Prostate gland (tissue), 2 donors: Measurements from ENCODE around the gene PDPN.

Experiments
- POLR2A ChIP-seq: fragments of 450-650 bp; IDR thresholded peaks from one replicate; pipeline ENCODE4 v1.6.1; 2016; ENCODE audit warnings: antibody characterized with exemption, mild to moderate bottlenecking
- POLR2AphosphoS5 ChIP-seq: sonication (generic); formaldehyde crosslinking; IDR thresholded peaks from one replicate; pipeline ENCODE4 v1.6.1; 2017; ENCODE audit warnings: antibody characterized with exemption
- TF ChIP-seq, protein P1 (sequence below), 4 experiments: fragments of 200-600 bp in 2 of 4; fragments of 450-650 bp in 2 of 4; sonication (generic) in 2 of 4; IDR thresholded peaks; 1 replicate in 3 of 4; 2 replicates in 1 of 4; pipeline ENCODE4 v1.5.1; 2016 to 2019; ENCODE audit warnings: antibody characterized with exemption in 4 of 4, mild to moderate bottlenecking in 2 of 4, moderate library complexity in 2 of 4

DNA sequence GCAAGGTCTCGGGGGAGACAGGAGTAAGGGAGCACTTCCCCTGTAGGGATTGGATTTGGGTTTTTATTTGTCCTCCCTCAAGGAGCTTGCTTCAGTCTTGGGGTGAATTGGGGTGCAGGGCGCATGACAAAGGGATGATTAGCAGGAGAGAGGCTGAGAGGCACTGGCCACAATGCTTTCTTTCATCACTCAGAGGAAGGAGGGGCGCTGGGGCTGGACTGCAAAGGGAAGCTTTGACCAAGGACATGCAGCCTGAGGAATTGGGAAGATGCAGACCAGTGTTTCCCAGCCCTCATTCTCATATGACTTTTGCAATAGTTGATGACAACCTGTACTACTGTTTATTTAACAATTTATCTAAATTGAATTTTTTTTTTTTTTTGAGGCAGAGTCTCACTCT lies 34.1 kb upstream of the PDPN start:
- TF ChIP-seq, protein P1, sequence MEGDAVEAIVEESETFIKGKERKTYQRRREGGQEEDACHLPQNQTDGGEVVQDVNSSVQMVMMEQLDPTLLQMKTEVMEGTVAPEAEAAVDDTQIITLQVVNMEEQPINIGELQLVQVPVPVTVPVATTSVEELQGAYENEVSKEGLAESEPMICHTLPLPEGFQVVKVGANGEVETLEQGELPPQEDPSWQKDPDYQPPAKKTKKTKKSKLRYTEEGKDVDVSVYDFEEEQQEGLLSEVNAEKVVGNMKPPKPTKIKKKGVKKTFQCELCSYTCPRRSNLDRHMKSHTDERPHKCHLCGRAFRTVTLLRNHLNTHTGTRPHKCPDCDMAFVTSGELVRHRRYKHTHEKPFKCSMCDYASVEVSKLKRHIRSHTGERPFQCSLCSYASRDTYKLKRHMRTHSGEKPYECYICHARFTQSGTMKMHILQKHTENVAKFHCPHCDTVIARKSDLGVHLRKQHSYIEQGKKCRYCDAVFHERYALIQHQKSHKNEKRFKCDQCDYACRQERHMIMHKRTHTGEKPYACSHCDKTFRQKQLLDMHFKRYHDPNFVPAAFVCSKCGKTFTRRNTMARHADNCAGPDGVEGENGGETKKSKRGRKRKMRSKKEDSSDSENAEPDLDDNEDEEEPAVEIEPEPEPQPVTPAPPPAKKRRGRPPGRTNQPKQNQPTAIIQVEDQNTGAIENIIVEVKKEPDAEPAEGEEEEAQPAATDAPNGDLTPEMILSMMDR (IDR thresholded peaks at IDR 0.05), result no peak
- no peak for TF ChIP-seq POLR2A
- TF ChIP-seq POLR2AphosphoS5, result no peak
